Small intestine (tissue), 7 donors: ENCODE results near the gene CPN1. TPM values are rescaled to one million over a fixed set of nuclear protein-coding genes. Genes with fewer than 3 reads are reported as not detected.

Experiments
- DNase-seq, 2 donors: peaks; one replicate each; pipeline versions ENCODE4 v3.0.0 to v3.0.0-alpha.2; 2013
- FAIRE-seq: peaks from 2 replicates; lab custom pipeline; 2012; peaks lifted over from hg19 to GRCh38; lab: Jason Lieb, UNC
- H3K27ac ChIP-seq, 3 donors: one replicate each; pipeline ENCODE4 v1.5.1; 2013; ENCODE audit warnings: low read length in 2 of 3, mild to moderate bottlenecking in 2 of 3, control low read depth in 1 of 3, inconsistent platforms in 1 of 3, low read depth in 1 of 3, moderate library complexity in 1 of 3
- H3K27me3 ChIP-seq, 3 donors: one replicate each; pipeline ENCODE4 v1.6.1; 2013; ENCODE audit warnings: low read length in 3 of 3, inconsistent platforms in 1 of 3; ENCODE audit not compliant: control insufficient read depth in 3 of 3, insufficient read depth in 3 of 3
- H3K36me3 ChIP-seq, 3 donors: one replicate each; pipeline ENCODE4 v1.6.1; 2013; ENCODE audit warnings: low read length in 3 of 3, inconsistent platforms in 1 of 3, low read depth in 1 of 3, mild to moderate bottlenecking in 1 of 3, moderate library complexity in 1 of 3; ENCODE audit not compliant: control insufficient read depth in 3 of 3, insufficient read depth in 2 of 3
- H3K4me1 ChIP-seq, 3 donors: one replicate each; pipeline ENCODE4 v1.6.1; 2013; ENCODE audit warnings: low read length in 2 of 3, inconsistent platforms in 1 of 3, low read depth in 1 of 3, mild to moderate bottlenecking in 1 of 3, moderate library complexity in 1 of 3; ENCODE audit not compliant: control insufficient read depth in 3 of 3, insufficient read depth in 2 of 3
- H3K4me3 ChIP-seq, 3 donors: one replicate each; pipeline ENCODE4 v1.5.1; 2013; ENCODE audit warnings: low read length in 3 of 3, control low read depth in 1 of 3, inconsistent platforms in 1 of 3, low read depth in 1 of 3, mild to moderate bottlenecking in 1 of 3, moderate library complexity in 1 of 3
- H3K9me3 ChIP-seq, 2 donors: one replicate each; pipeline ENCODE4 v1.6.1; 2013; ENCODE audit warnings: low read depth in 1 of 2, low read length in 1 of 2; ENCODE audit not compliant: control insufficient read depth in 2 of 2, insufficient read depth in 1 of 2
- WGBS, 3 donors: extraction: QIAGEN DNeasy Blood & Tissue Kit; methylation state at CpG; one replicate each; pipeline ENCODE4 v1.1.7; 2013; 5-methylcytosine and 5-hydroxymethylcytosine counted together
- polyA plus RNA-seq, 4 donors: library from polyadenylated mRNA; stranded (reverse) in 3 of 4; unstranded in 1 of 4; fragments of 200-250 nt in 3 of 4; fragments of 120-200 nt in 1 of 4; gene quantifications; one replicate each; pipeline versions ENCODE4 v1.2.1 to v1.2.3, GENCODE V29; 2013
- donor health status: healthy with polysubstance abuse.
- donor health status: control.
- donor health status: control.
- donor health status: Bipolar disorder and iron deficiency.
- donor health status: healthy.

CPN1 gene
- polyA plus RNA-seq, 4 donors, result 0.99 TPM; not detected in 3

DNA sequence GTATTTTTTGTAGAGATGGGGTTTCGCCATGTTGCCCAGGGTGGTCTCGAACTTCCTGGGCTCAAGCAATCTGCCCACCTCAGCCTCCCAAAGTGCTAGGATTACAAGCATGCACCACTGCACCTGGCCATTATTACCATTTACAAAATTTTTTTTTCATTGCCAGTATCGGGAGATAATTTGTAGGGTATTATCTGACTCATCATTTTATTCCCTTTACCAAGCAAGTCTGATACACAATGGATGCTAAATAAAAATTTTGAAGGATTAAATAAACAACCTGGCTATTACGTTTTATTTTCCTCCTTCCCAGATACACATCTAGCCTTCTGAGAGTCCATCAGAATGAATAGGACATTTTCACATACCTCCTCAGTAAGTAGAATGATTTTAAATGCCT lies 38.1 kb upstream of the CPN1 start:
- FAIRE-seq (no peak), DNase-seq (no peak)
- Histone ChIP-seq H3K27me3 (peaks cover 0 to 3% (median 1%) of the 10 kb centered on the region in 3 donors), H3K4me1 (no peaks in the 10 kb centered on the region), H3K9me3 (no peaks in the 10 kb centered on the region), H3K4me3 (no peak overlapping the region), H3K36me3 (no peaks in the 10 kb centered on the region), H3K27ac (no peak overlapping the region)
- WGBS, 3 donors, result 86 to 89% (median 87%) methylated on average over 4 of the region's 4 CpGs

DNA sequence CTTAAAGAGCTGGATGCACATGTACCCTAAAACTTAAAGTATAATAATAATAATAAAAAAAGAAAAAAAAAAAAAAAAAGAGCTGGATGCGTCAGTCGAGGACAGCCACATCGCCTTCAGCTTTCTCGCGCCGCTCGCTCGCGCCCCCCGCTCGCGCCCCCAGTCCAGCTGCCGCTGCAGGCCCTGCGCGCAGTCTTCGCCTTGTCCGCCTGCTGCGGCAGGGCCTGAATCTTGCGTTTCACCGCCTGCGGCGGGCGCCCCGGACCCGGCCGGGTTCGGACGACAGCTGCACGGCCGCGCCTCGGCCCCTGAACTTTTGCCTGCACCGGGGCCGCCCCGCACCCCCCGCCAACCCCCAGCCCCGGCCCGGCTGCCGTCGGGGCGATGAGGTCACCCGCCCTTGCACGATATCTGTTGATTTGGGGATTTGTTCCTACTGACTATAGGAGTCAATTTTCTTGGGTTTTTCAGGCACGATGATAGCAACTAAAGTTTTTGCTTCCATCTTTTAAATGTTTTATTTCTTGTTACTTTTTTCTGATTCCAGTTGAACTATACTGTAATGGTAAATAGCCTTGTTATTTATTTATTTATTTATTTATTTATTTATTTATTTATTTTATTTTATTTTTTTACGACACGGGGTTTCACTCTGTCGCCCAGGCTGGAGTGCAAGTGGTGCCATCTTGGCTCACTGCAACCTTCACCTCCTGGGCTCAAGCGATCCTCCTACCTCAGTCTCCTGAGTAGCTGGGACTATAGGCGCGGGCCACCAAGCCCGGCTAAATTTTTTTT lies 33.5 kb upstream of the CPN1 start:
- Histone ChIP-seq H3K27me3 (peaks cover 0 to 1% (median 0%) of the 10 kb centered on the region in 3 donors), H3K36me3 (no peaks in the 10 kb centered on the region), H3K4me1 (no peaks in the 10 kb centered on the region), H3K27ac (no peak overlapping the region), H3K9me3 (no peaks in the 10 kb centered on the region), H3K4me3 (no peak overlapping the region)
- 24 to 39% (median 32%) methylated on average over 34 to 51 of the region's 51 CpGs for WGBS, 3 donors
- DNase-seq, result peak in 1 of 2 donors; percentile 21
- no peak for FAIRE-seq

DNA sequence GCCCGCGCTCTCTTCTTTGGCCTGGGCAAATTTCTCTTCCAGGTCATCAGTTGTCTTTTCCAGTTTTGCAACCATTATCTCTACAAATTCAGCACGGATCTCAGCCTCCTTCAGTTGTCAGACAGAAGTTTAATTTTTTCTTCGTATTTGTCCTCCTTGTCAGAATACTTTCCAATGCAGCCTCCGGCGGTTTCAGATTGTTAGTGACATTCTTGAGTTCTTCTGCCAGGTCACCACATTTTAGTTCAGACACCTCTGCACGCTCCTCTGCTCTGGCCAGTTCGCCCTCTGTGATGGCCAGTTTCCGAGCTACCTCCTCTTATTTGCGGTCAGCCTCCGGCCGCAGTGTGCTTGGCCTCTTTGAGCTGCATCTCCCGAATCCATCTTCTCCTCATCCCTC lies 32.8 kb upstream of the CPN1 start:
- FAIRE-seq (no peak), DNase-seq (no peak)
- Histone ChIP-seq H3K9me3 (no peaks in the 10 kb centered on the region), H3K4me3 (no peak overlapping the region), H3K27me3 (peaks cover 0 to 1% (median 0%) of the 10 kb centered on the region in 3 donors), H3K27ac (no peak overlapping the region), H3K36me3 (no peaks in the 10 kb centered on the region), H3K4me1 (no peaks in the 10 kb centered on the region)
- WGBS, 3 donors, result 90 to 92% (median 91%) methylated on average over 13 of the region's 13 CpGs

DNA sequence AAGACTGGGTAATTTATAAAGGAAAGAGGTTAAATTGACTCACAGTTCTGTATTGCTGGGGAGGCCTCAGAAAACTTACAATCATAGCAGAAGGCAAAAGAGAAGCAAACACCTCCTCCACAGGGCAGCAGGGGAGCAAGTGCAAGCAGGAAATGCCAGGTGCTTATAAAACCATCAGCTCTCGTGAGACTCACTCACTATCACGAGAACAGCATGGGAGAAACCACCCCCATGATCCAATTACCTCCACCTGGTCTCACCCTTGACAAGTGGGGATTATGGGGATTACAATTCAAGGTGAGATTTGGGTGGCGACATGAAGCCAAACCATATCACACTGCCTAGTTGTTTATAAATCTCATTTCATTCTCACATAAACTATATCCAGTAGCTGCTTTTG lies 28.0 kb upstream of the CPN1 start:
- H3K4me1 ChIP-seq, result no peaks in the 10 kb centered on the region
- peaks cover 0 to 3% (median 0%) of the 10 kb centered on the region in 3 donors for H3K27me3 ChIP-seq
- no peaks in the 10 kb centered on the region for H3K9me3 ChIP-seq
- FAIRE-seq (no peak), DNase-seq (no peak)
- H3K4me3 ChIP-seq, result no peak overlapping the region
- H3K27ac ChIP-seq, result no peak overlapping the region
- H3K36me3 ChIP-seq, result no peaks in the 10 kb centered on the region
- WGBS, 3 donors, result 23 to 39% (median 34%) methylated on average over 3 of the region's 3 CpGs

DNA sequence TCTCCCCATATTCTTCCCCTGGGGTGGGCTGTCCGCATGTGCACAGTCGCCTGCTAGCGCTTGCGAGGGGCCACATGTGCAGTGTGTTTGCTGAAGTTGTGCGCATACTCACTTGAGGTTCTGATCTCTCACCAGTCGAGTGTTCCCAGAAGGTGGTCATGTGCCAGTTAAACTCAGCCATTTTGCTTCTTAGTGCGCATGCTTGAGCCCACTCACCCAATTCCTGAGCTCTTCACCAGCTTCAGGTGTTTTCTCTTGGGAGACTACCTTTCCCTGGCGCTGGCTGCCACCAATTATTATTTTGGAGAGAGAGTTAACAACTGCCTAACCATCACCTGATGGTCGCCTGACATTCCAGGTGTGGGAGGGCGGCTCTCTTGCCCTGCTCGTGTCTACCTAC lies 25.2 kb upstream of the CPN1 start:
- H3K27ac ChIP-seq, result no peak overlapping the region
- peaks cover 0 to 5% of the 10 kb centered on the region in 2 donors for H3K9me3 ChIP-seq
- peaks cover 0 to under 1% (median 0%) of the 10 kb centered on the region in 3 donors for H3K4me1 ChIP-seq
- H3K4me3 ChIP-seq, result no peak overlapping the region
- H3K36me3 ChIP-seq, result no peaks in the 10 kb centered on the region
- DNase-seq, result no peak
- no peak for FAIRE-seq
- 80 to 82% (median 80%) methylated on average over 11 of the region's 11 CpGs for WGBS, 3 donors
- peaks cover 0 to 3% (median 0%) of the 10 kb centered on the region in 3 donors for H3K27me3 ChIP-seq

DNA sequence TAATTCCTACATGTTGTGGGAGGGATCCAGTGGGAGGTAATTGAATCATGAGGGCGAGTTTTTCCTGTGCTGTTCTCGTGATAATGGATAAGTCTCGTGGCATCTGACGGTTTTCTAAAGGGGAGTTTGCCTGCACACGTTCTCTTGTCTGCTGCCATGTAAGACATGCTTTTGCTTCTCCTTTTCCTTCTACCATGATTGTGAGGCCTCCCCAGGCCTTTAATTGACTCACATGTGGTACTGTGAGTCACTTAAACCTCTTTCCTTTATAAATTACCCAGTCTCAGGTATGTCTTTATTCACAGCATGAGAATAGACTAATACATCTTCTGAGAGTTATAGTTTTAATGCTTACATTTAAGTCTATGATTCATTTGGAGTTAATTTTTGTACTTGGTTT lies 22.6 kb upstream of the CPN1 start:
- FAIRE-seq, result no peak
- Histone ChIP-seq H3K4me1 (peaks cover 0 to 4% (median 0%) of the 10 kb centered on the region in 3 donors), H3K27me3 (peaks cover 0 to 3% (median 0%) of the 10 kb centered on the region in 3 donors), H3K9me3 (peaks cover 0 to 5% of the 10 kb centered on the region in 2 donors), H3K4me3 (no peak overlapping the region), H3K36me3 (no peaks in the 10 kb centered on the region), H3K27ac (no peak overlapping the region)
- no peak for DNase-seq
- 84 to 91% (median 86%) methylated on average over 5 of the region's 5 CpGs for WGBS, 3 donors

DNA sequence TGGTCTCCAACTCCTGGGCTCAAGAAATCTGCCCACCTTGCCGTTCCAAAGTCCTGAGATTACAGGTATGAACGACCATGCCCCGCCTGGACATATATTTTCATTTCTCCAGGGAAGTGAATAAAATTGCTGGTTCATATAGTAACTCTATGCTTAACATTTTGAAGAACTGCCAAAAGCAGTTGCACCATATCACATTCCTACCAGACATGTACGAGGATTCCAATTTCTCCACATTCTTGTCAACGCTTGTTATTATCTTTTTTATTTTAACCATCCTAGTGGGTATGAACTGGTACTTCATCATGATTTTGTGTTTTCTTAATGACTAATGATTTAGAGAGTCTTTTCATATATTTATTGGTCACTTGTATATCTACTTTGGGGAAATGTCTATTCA lies 21.9 kb upstream of the CPN1 start:
- no peak overlapping the region for H3K4me3 ChIP-seq
- no peaks in the 10 kb centered on the region for H3K36me3 ChIP-seq
- peaks cover 0 to 1% (median 0%) of the 10 kb centered on the region in 3 donors for H3K27me3 ChIP-seq
- no peak overlapping the region for H3K27ac ChIP-seq
- DNase-seq (no peak), FAIRE-seq (no peak)
- peaks cover 0 to 5% of the 10 kb centered on the region in 2 donors for H3K9me3 ChIP-seq
- H3K4me1 ChIP-seq, result peaks cover 0 to 4% (median 0%) of the 10 kb centered on the region in 3 donors
- WGBS, 3 donors, result 69 to 71% (median 70%) methylated on average over 5 of the region's 5 CpGs

DNA sequence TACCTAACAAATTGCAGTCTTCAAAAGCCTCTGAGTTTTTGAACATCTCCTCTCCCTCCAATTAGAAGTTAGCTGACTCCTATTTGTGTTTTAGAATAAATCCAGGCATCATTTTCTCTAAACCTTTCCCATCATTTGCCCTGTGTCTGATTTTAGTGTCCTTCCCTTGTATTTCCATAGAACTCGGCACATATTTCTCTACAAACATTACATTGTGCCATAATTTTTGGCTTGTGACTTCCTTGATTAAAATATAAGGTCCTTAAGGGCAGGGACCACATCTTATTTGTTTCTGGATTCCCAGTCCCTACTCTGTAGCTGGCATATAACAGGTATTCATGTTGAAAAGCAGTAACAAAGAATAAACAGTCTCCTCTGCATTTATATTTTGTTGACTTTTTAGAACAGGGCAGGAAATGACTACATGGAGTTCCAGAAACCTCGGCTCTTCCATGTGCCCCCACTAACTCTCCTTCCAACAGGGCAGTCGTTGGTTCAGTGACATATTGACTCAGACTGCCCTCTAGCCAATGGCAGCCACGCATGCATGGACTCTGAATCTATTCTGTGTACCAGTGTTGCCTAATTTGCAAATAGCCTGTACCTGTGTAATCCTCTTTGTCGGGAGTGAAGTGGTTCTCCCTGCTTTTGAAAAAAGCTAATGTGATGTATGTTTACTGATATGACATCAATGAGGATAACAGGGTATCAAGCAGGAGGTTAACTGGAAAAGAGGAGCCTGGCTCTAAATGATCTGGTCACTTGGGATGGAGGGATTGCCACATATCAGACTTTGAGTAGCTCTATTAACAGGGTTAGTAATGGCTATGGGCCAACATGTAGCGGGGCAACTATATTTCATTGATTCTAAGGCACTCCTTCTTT lies 19.8 kb upstream of the CPN1 start:
- peak; percentile 57 to 75 for DNase-seq
- no peaks in the 10 kb centered on the region for H3K36me3 ChIP-seq
- no peak for FAIRE-seq
- peaks cover 0 to 4% (median 0%) of the 10 kb centered on the region in 3 donors for H3K4me1 ChIP-seq
- no peak overlapping the region for H3K4me3 ChIP-seq
- peaks cover 0 to 13% of the 10 kb centered on the region in 2 donors for H3K9me3 ChIP-seq
- no peak overlapping the region for H3K27ac ChIP-seq
- no peaks in the 10 kb centered on the region for H3K27me3 ChIP-seq
- WGBS, 3 donors, result 10 to 46% (median 21%) methylated on average over 6 of the region's 6 CpGs
